GM12872 (cell line): ENCODE data around the gene GRK5.

Experiments
- CTCF ChIP-seq: IDR thresholded peaks from 3 replicates; pipeline ENCODE4 v1.5.1; 2011; ENCODE audit warnings: low read depth, mild to moderate bottlenecking, low read length, moderate library complexity; ENCODE audit not compliant: insufficient read depth

GRK5 gene

GRCh38 chr10:119410361-119411116 is 203.2 kb downstream of the GRK5 start:
- TF ChIP-seq CTCF = no peak

DNA sequence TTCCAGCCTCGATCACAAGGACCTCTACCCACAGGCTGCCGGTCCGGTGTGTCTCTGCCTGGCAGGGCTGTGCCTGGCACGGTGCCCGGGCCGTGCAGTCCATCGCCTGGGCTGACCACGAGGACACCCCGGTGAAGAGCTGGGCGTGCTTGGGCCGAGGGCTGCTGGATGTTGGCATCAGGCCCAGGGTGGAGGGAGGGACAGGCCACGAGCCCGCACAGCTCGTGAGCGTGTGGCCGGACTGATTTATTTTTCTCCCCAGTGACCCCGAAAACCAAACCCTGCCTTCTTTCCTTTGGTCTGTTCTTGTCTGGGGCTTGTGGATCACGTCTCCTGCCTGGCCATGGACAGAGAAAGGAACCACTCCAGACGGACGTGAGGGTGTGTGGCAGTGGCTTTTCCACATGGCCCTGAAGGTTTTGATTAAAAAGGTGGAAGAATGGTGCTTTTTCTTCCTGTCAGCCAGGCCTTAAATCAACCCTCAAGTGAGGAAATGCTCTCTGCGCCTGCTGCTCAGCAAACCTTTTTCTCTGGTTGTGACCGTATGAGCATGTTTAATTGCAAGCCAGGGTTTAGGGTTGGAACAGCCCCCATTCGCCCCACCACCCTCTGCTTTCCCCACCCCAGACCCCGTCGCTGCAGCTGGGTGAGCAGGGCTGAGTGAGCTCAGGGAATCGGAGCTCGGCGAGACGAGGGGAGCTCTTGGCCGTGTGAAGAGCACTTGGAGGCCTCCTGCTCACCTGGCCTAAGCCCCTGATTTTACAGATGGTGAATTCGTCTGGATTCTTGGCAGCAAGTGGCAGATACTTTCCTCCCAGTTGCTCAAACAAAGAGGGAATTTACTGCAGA is 205.1 kb downstream of the GRK5 start:
- TF ChIP-seq CTCF = no peak

DNA sequence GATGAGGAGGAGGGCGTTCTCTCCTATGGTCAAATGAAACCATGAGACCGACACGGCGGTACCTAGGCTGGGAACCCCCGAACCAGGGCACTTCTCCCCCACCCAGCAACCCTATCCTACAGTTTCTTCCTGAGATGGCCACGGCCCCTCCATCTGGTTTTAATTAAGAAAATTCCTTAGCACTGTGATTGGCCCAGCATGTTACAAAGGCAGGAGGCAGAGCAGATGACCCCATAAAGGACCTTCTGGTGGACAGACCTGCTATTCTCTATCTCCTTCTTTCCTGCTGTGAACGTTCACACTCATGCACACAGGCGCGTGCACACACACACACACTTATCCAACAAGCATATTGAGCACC is 205.7 kb downstream of the GRK5 start:
- TF ChIP-seq CTCF = no peak

- no peak for TF ChIP-seq CTCF
Measured at GRCh38 chr10:119413471-119414080, 206.2 kb downstream of the GRK5 start.

GRCh38 chr10:119414081-119414611 is 206.8 kb downstream of the GRK5 start:
- TF ChIP-seq CTCF = no peak

GRCh38 chr10:119415121-119415520 is 207.8 kb downstream of the GRK5 start:
- TF ChIP-seq CTCF = no peak
